Prostate gland (tissue), 2 donors: ENCODE measurements around the gene PEMT.

Experiments used
- CTCF ChIP-seq, 4 experiments: fragments of 200-600 bp in 2 of 4; fragments of 450-650 bp in 2 of 4; sonication (generic) in 2 of 4; IDR thresholded peaks; 1 replicate in 3 of 4; 2 replicates in 1 of 4; pipeline ENCODE4 v1.5.1; 2016 to 2019; ENCODE audit warnings: antibody characterized with exemption in 4 of 4, mild to moderate bottlenecking in 2 of 4, moderate library complexity in 2 of 4
- POLR2AphosphoS5 ChIP-seq: sonication (generic); formaldehyde crosslinking; IDR thresholded peaks from one replicate; pipeline ENCODE4 v1.6.1; 2017; ENCODE audit warnings: antibody characterized with exemption

GRCh38 chr17:17580662-17581470, 10.6 kb downstream of the PEMT start:
- no peak for TF ChIP-seq CTCF (IDR thresholded peaks at IDR 0.05)
- no peak for TF ChIP-seq POLR2AphosphoS5
